HepG2 (cell line): ENCODE measurements around the gene AHSP. TPM values are rescaled to one million over a fixed set of nuclear protein-coding genes. Genes with fewer than 3 reads are reported as not detected.

Source experiments
- ATAC-seq: fragments of 200-7000 bp; cut with Tn5 transposase; 3 replicates; pipeline ENCODE4 v1.9.1; 2020; ENCODE audit warnings: mild to moderate bottlenecking, moderate library complexity
- BruUV-seq: library from RNA; stranded (reverse); fragments of 400-500 nt; replicated peaks from 2 replicates; lab custom pipeline; 2021; lab: Mats Ljungman, UMichigan
- CTCF ChIA-PET: fragments of 300-600 bp; formaldehyde crosslinking; extraction: SDS; loops from one replicate; lab custom pipeline; 2021; ENCODE audit warnings: low total read pairs, inconsistent platforms, low intra/inter-chr PET ratio; lab: Yijun Ruan, JAX
- POLR2A ChIA-PET: fragments of 350-600 bp; sonication (Branson Sonifier 250); formaldehyde crosslinking; loops from one replicate; lab custom pipeline; 2020; ENCODE audit warnings: antibody characterized with exemption, inconsistent platforms; lab: Yijun Ruan, JAX
- DNase-seq: peaks from one replicate; pipeline ENCODE4 v3.0.0-alpha.2; 2015; ENCODE audit warnings: low spot score
- FAIRE-seq: peaks from 3 replicates; lab custom pipeline; 2011; peaks lifted over from hg19 to GRCh38; lab: Jason Lieb, UNC
- H2AFZ ChIP-seq: one replicate; pipeline ENCODE4 v1.6.1; 2011; ENCODE audit warnings: low read length, inconsistent platforms
- H3K27ac ChIP-seq: fragments of 300-600 bp; 3 replicates; pipeline ENCODE4 v1.8.0; 2011; ENCODE audit warnings: mixed run types, mild to moderate bottlenecking, mixed read lengths, low read length, inconsistent platforms; ENCODE audit not compliant: insufficient read depth; ENCODE audit errors: extremely low read length
- H3K27me3 ChIP-seq, 2 experiments: fragments of 200-600 bp in 1 of 2; 2 replicates in 1 of 2; 3 replicates in 1 of 2; pipeline versions ENCODE4 v1.6.0 to v1.8.0; 2011; ENCODE audit warnings: low read length in 2 of 2, mild to moderate bottlenecking in 2 of 2, moderate library complexity in 2 of 2, inconsistent platforms in 1 of 2; ENCODE audit not compliant: insufficient read depth in 2 of 2, control insufficient read depth in 1 of 2
- H3K36me3 ChIP-seq, 2 experiments: fragments of 200-600 bp in 1 of 2; replicated peaks in 1 of 2; 2 replicates in 1 of 2; 3 replicates in 1 of 2; pipeline versions ENCODE4 v1.5.1 to v1.8.0; 2011; ENCODE audit warnings: low read length in 2 of 2, inconsistent platforms in 1 of 2; ENCODE audit not compliant: insufficient read depth in 2 of 2, control insufficient read depth in 1 of 2
- H3K4me1 ChIP-seq: 2 replicates; pipeline ENCODE4 v1.5.1; 2012; ENCODE audit warnings: low read length, inconsistent platforms; ENCODE audit not compliant: insufficient read depth
- H3K4me2 ChIP-seq: 2 replicates; pipeline ENCODE4 v1.6.0; 2011; ENCODE audit warnings: low read depth, low read length, inconsistent platforms
- H3K4me3 ChIP-seq, 3 experiments: fragments of 200-600 bp in 1 of 3; sonication (generic), shearing (Covaris generic) in 1 of 3; replicated peaks in 1 of 3; 2 replicates each; pipeline ENCODE4 v1.5.1; 2011 to 2016; ENCODE audit warnings: low read length in 3 of 3, inconsistent platforms in 2 of 3, low read depth in 2 of 3, mild to moderate bottlenecking in 2 of 3, control low read depth in 1 of 3, mixed read lengths in 1 of 3; ENCODE audit not compliant: insufficient read depth in 1 of 3
- H3K79me2 ChIP-seq: one replicate; pipeline ENCODE4 v1.6.1; 2011; ENCODE audit warnings: low read length, inconsistent platforms; ENCODE audit not compliant: insufficient read depth
- H3K9ac ChIP-seq: 2 replicates; pipeline ENCODE4 v1.6.0; 2011; ENCODE audit warnings: mild to moderate bottlenecking, low read depth, low read length, inconsistent platforms; ENCODE audit not compliant: insufficient read depth
- H3K9me3 ChIP-seq: 2 replicates; pipeline ENCODE4 v1.5.1; 2012; ENCODE audit warnings: mild to moderate bottlenecking, low read length
- H4K20me1 ChIP-seq: 2 replicates; pipeline ENCODE4 v1.6.0; 2011; ENCODE audit warnings: inconsistent platforms, mild to moderate bottlenecking, low read length, moderate library complexity; ENCODE audit not compliant: insufficient read depth
- ZEB1 ChIP-seq: IDR thresholded peaks from 2 replicates; pipeline ENCODE4 v1.6.1; 2012; ENCODE audit warnings: mild to moderate bottlenecking, low read depth, inconsistent platforms; ENCODE audit not compliant: insufficient replicate concordance
- ZNF562 ChIP-seq: sonication (generic); formaldehyde crosslinking; IDR thresholded peaks from 2 replicates; pipeline ENCODE4 v1.8.0; 2022; ENCODE audit warnings: missing genetic modification reagents, borderline replicate concordance
- WGBS: methylation state at CpG from one replicate; pipeline ENCODE4 v1.1.6; 2017; ENCODE audit warnings: low lambda C conversion rate; 5-methylcytosine and 5-hydroxymethylcytosine counted together
- in situ Hi-C: cut with HindIII; loops from 2 replicates; pipeline ENCODE4 v1.10.0; 2017; ENCODE audit warnings: low pct_unique_long_range_greater_than_20kb; ENCODE audit not compliant: extremely low pct_ligation_motif_present
- intact Hi-C: fragments of 100-400 bp; cut with micrococcal nuclease; formaldehyde crosslinking; loops from one replicate; pipeline ENCODE4 v1.10.0; 2022; ENCODE audit not compliant: unreplicated experiment
- polyA plus RNA-seq, 8 experiments: library from polyadenylated mRNA; depleted of rRNA in 3 of 8; stranded (reverse) in 7 of 8; unstranded in 1 of 8; fragments of >200 nt; fragmentation: Illumina TruSeq in 4 of 8; extraction: Trizol in 4 of 8; gene quantifications; 2 replicates each; pipeline versions ENCODE4 v1.2.1 to v1.2.3, GENCODE V29; 2011 to 2016; ENCODE audit warnings: low read depth in 4 of 8, missing spikeins in 1 of 8, mixed read lengths in 1 of 8; ENCODE audit not compliant: insufficient read depth in 1 of 8
- total RNA-seq, 5 experiments: library from RNA; depleted of rRNA; stranded (reverse); fragments of >200 nt; fragmentation: Illumina TruSeq; extraction: Trizol; gene quantifications; 2 replicates each; pipeline ENCODE4 v1.2.3, GENCODE V29; 2016; ENCODE audit warnings: low read depth in 1 of 5
- TF ChIP-seq, protein P1 (sequence below): IDR thresholded peaks from 2 replicates; pipeline ENCODE4 v1.6.1; 2016; ENCODE audit warnings: low read depth, control low read depth
- TF ChIP-seq, protein P2 (sequence below): sonication (generic); formaldehyde crosslinking; IDR thresholded peaks from 2 replicates; pipeline ENCODE4 v1.4.0; 2020; ENCODE audit warnings: missing genetic modification reagents

AHSP gene
- total and polyA plus RNA-seq, 2 of the 13 experiments (the other 11 are each of a cell fraction or from before 2014, with no cell fraction given) = not detected

DNA sequence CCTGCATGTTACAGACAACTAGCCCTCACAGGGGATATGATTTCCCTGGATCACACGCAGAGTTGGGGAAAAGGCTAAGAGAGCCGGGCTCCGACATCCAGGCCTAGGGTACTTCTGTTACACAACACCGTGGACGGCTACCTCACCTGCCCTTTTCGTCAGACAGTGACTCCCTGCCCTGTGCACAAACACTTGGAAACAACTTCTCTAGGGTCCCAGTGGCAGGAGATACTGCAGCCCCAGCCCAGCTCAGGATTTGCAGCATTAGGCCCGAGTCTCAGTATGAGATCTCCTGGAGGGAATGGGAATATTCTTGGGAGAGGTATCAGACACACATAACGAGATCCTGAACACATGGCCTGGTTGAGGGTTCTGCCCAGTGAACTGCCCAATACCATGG is 27.8 kb upstream of the AHSP start:
- 92% methylated on average over 7 of the region's 8 CpGs for WGBS
- no peaks in the 10 kb centered on the region for H3K9me3 ChIP-seq
- intact Hi-C loops = no loop called here
- H3K4me1 ChIP-seq = peaks cover 25% of the 10 kb centered on the region
- no peaks in the 10 kb centered on the region for H4K20me1 ChIP-seq
- DNase-seq = no peak
- no peak overlapping the region for H2AFZ ChIP-seq
- H3K9ac ChIP-seq = no peak overlapping the region
- ChIA-PET CTCF (no interaction called here), POLR2A (no interaction called here)
- H3K4me2 ChIP-seq = no peak overlapping the region
- ATAC-seq = no peak
- in situ Hi-C loops = no loop called here
- H3K79me2 ChIP-seq = no peaks in the 10 kb centered on the region
- no peak overlapping the region for H3K27ac ChIP-seq
- TF ChIP-seq, protein P1, sequence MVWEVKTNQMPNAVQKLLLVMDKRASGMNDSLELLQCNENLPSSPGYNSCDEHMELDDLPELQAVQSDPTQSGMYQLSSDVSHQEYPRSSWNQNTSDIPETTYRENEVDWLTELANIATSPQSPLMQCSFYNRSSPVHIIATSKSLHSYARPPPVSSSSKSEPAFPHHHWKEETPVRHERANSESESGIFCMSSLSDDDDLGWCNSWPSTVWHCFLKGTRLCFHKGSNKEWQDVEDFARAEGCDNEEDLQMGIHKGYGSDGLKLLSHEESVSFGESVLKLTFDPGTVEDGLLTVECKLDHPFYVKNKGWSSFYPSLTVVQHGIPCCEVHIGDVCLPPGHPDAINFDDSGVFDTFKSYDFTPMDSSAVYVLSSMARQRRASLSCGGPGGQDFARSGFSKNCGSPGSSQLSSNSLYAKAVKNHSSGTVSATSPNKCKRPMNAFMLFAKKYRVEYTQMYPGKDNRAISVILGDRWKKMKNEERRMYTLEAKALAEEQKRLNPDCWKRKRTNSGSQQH (CRISPR knock-in tag) = no peak
- TF ChIP-seq ZNF562 (CRISPR knock-in tag) (no peak), ZEB1 (no peak)
- TF ChIP-seq, protein P2, sequence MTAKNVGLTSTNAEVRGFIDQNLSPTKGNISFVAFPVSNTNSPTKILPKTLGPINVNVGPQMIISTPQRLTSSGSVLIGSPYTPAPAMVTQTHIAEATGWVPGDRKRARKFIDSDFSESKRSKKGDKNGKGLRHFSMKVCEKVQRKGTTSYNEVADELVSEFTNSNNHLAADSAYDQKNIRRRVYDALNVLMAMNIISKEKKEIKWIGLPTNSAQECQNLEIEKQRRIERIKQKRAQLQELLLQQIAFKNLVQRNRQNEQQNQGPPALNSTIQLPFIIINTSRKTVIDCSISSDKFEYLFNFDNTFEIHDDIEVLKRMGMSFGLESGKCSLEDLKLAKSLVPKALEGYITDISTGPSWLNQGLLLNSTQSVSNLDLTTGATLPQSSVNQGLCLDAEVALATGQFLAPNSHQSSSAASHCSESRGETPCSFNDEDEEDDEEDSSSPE (CRISPR knock-in tag) = no peak
- H3K36me3 ChIP-seq = peaks cover 20 to 55% of the 10 kb centered on the region in 2 experiments
- no peak for FAIRE-seq
- no TSS peak for BruUV-seq
- H3K4me3 ChIP-seq = no peak overlapping the region
- H3K27me3 ChIP-seq = no peaks in the 10 kb centered on the region
